HepG2 (cell line): ENCODE results near the gene SLC25A10. TPM values are rescaled to one million over a fixed set of nuclear protein-coding genes. Genes with fewer than 3 reads are reported as not detected.

ENCODE experiments used
- GPBP1L1 ChIP-seq: sonication (generic); formaldehyde crosslinking; IDR thresholded peaks from 2 replicates; pipeline ENCODE4 v1.5.0; 2020; ENCODE audit warnings: mild to moderate bottlenecking, missing genetic modification reagents
- GTF2F1 ChIP-seq: fragments of 150-350 bp; IDR thresholded peaks from 2 replicates; pipeline ENCODE4 v1.6.1; 2014; ENCODE audit warnings: low read length
- MAFG ChIP-seq: sonication (generic); formaldehyde crosslinking; IDR thresholded peaks from 2 replicates; pipeline ENCODE4 v1.5.1; 2020; ENCODE audit warnings: mild to moderate bottlenecking, missing genetic modification reagents
- NFIC ChIP-seq: IDR thresholded peaks from 2 replicates; pipeline ENCODE4 v1.6.1; 2012; ENCODE audit warnings: mild to moderate bottlenecking, low read length, inconsistent platforms
- SCMH1 ChIP-seq: sonication (generic); formaldehyde crosslinking; IDR thresholded peaks from 2 replicates; pipeline ENCODE4 v1.9.0; 2021; ENCODE audit warnings: missing genetic modification reagents, mild to moderate bottlenecking, borderline replicate concordance
- SIN3A ChIP-seq: IDR thresholded peaks from 2 replicates; pipeline ENCODE4 v1.6.1; 2011; ENCODE audit warnings: low read depth, mild to moderate bottlenecking, control low read depth, low read length, borderline replicate concordance
- SP1 ChIP-seq, 2 experiments: fragments of 450-650 bp in 1 of 2; sonication (generic) in 1 of 2; formaldehyde crosslinking in 1 of 2; IDR thresholded peaks; 2 replicates each; pipeline versions ENCODE4 v1.4.0 to v1.6.1; 2016 to 2020; ENCODE audit warnings: missing genetic modification reagents in 1 of 2
- TOE1 ChIP-seq: sonication (generic); formaldehyde crosslinking; IDR thresholded peaks from 2 replicates; pipeline ENCODE4 v1.4.0; 2020; ENCODE audit warnings: mild to moderate bottlenecking, missing genetic modification reagents
- ZBTB7A ChIP-seq: sonication (generic); formaldehyde crosslinking; IDR thresholded peaks from 2 replicates; pipeline ENCODE4 v1.8.0; 2022; ENCODE audit warnings: mild to moderate bottlenecking, missing genetic modification reagents
- ZC3H4 ChIP-seq: sonication (generic); formaldehyde crosslinking; IDR thresholded peaks from 2 replicates; pipeline ENCODE4 v1.4.0; 2020; ENCODE audit warnings: missing genetic modification reagents, borderline replicate concordance
- ZHX2 ChIP-seq, 2 experiments: sonication (generic) in 1 of 2; formaldehyde crosslinking in 1 of 2; IDR thresholded peaks; 2 replicates each; pipeline versions ENCODE4 v1.6.1 to v1.9.0; 2014 to 2022; ENCODE audit warnings: antibody characterized with exemption in 1 of 2, borderline replicate concordance in 1 of 2, inconsistent platforms in 1 of 2, low read depth in 1 of 2, missing genetic modification reagents in 1 of 2
- ZNF207 ChIP-seq: fragments of 450-650 bp; IDR thresholded peaks from 2 replicates; pipeline ENCODE4 v1.6.1; 2016; ENCODE audit warnings: antibody characterized with exemption, borderline replicate concordance
- ZNF251 ChIP-seq: sonication (generic); formaldehyde crosslinking; IDR thresholded peaks from 2 replicates; pipeline ENCODE4 v1.9.0; 2021; ENCODE audit warnings: mild to moderate bottlenecking, missing genetic modification reagents
- ZNF280B ChIP-seq: sonication (generic); formaldehyde crosslinking; IDR thresholded peaks from 2 replicates; pipeline ENCODE4 v1.5.0; 2020; ENCODE audit warnings: missing genetic modification reagents, mild to moderate bottlenecking, borderline replicate concordance
- ZNF282 ChIP-seq: fragments of 450-650 bp; IDR thresholded peaks from 2 replicates; pipeline ENCODE4 v1.6.1; 2018; ENCODE audit not compliant: partially characterized antibody
- polyA plus RNA-seq, 8 experiments: library from polyadenylated mRNA; depleted of rRNA in 3 of 8; stranded (reverse) in 7 of 8; unstranded in 1 of 8; fragments of >200 nt; fragmentation: Illumina TruSeq in 4 of 8; extraction: Trizol in 4 of 8; gene quantifications; 2 replicates each; pipeline versions ENCODE4 v1.2.1 to v1.2.3, GENCODE V29; 2011 to 2016; ENCODE audit warnings: low read depth in 4 of 8, missing spikeins in 1 of 8, mixed read lengths in 1 of 8; ENCODE audit not compliant: insufficient read depth in 1 of 8
- total RNA-seq, 5 experiments: library from RNA; depleted of rRNA; stranded (reverse); fragments of >200 nt; fragmentation: Illumina TruSeq; extraction: Trizol; gene quantifications; 2 replicates each; pipeline ENCODE4 v1.2.3, GENCODE V29; 2016; ENCODE audit warnings: low read depth in 1 of 5

SLC25A10 gene
- total and polyA plus RNA-seq, 2 of the 13 experiments (the other 11 are each of a cell fraction or from before 2014, with no cell fraction given) = 46.5 to 140 TPM

- TF ChIP-seq ZHX2 (IDR thresholded peaks at IDR 0.05; ENCODE audit: low read depth) (peak; percentile 70; the same call in 1 of the 2 replicates), ZHX2 (CRISPR knock-in tag; IDR thresholded peaks at IDR 0.05; ENCODE audit: borderline replicate concordance) (no peak), GTF2F1 (no peak), ZNF207 (no peak), ZNF251 (no peak), NFIC (no peak), TOE1 (CRISPR knock-in tag) (no peak), ZBTB7A (CRISPR knock-in tag) (peak; percentile 64; the same call in 1 of the 2 replicates), SCMH1 (CRISPR knock-in tag) (no peak), SP1 (IDR thresholded peaks at IDR 0.05) (no peak), SP1 (CRISPR knock-in tag; IDR thresholded peaks at IDR 0.05) (no peak), ZNF282 (no peak), MAFG (CRISPR knock-in tag) (no peak), SIN3A (peak; percentile 26; the same call in 1 of the 2 replicates), ZC3H4 (CRISPR knock-in tag) (peak; percentile 74; the same call in 1 of the 2 replicates), ZNF280B (CRISPR knock-in tag) (no peak), GPBP1L1 (CRISPR knock-in tag) (no peak)
Measured at GRCh38 chr17:81665205-81666091, 46.6 kb upstream of the SLC25A10 start (continued).
